Endothelial cell of umbilical vein (primary cell): ENCODE results near the gene DAPK2. TPM values are rescaled to one million over a fixed set of nuclear protein-coding genes. Genes with fewer than 3 reads are reported as not detected.

ENCODE experiments used
- BruUV-seq: library from RNA; stranded (reverse); fragments of 400-500 nt; replicated peaks from 2 replicates; lab custom pipeline; 2021; lab: Mats Ljungman, UMichigan
- CTCF ChIA-PET: fragments of 300-600, 350-600 bp; sonication (Branson Sonifier 250); formaldehyde crosslinking; loops from one replicate; lab custom pipeline; 2021; ENCODE audit warnings: antibody characterized with exemption, inconsistent platforms; lab: Charles Lee
- POLR2A ChIA-PET: fragments of 300-600, 350-600 bp; sonication (Branson Sonifier 250); formaldehyde crosslinking; loops from one replicate; lab custom pipeline; 2021; ENCODE audit warnings: antibody characterized with exemption, inconsistent platforms; lab: Charles Lee
- DNase-seq: peaks from one replicate; pipeline ENCODE4 v3.0.0-alpha.2; 2011; ENCODE audit warnings: low read depth, low spot score
- FAIRE-seq: peaks from 2 replicates; lab custom pipeline; 2011; peaks lifted over from hg19 to GRCh38; lab: Jason Lieb, UNC
- H2AFZ ChIP-seq: 2 replicates; pipeline ENCODE4 v1.6.0; 2012; ENCODE audit warnings: low read depth, low read length, control low read depth, inconsistent platforms
- H3K27ac ChIP-seq: 2 replicates; pipeline ENCODE4 v1.5.1; 2011; ENCODE audit warnings: low read depth, mild to moderate bottlenecking, control low read depth, low read length, moderate library complexity; ENCODE audit not compliant: insufficient read depth
- H3K27me3 ChIP-seq, 2 experiments: 2 replicates each; pipeline versions ENCODE4 v1.6.0 to v1.6.1; 2011; ENCODE audit warnings: low read length in 2 of 2, mixed read lengths in 1 of 2; ENCODE audit not compliant: control insufficient read depth in 2 of 2, insufficient read depth in 2 of 2
- H3K36me3 ChIP-seq, 2 experiments: 2 replicates in 1 of 2; 3 replicates in 1 of 2; pipeline ENCODE4 v1.5.1; 2011; ENCODE audit warnings: low read length in 2 of 2, mild to moderate bottlenecking in 1 of 2, moderate library complexity in 1 of 2; ENCODE audit not compliant: control insufficient read depth in 2 of 2, insufficient read depth in 2 of 2; ENCODE audit errors: extremely low read depth in 1 of 2
- H3K4me1 ChIP-seq: 3 replicates; pipeline ENCODE4 v1.5.1; 2011; ENCODE audit warnings: mild to moderate bottlenecking, low read length; ENCODE audit not compliant: control insufficient read depth, insufficient read depth; ENCODE audit errors: extremely low read depth
- H3K4me2 ChIP-seq: 2 replicates; pipeline ENCODE4 v1.6.1; 2011; ENCODE audit warnings: low read length, control low read depth, mixed read lengths; ENCODE audit not compliant: insufficient read depth
- H3K4me3 ChIP-seq, 3 experiments: fragments of 200-600 bp in 1 of 3; sonication (generic), shearing (Covaris generic) in 1 of 3; replicated peaks in 1 of 3; 2 replicates each; pipeline ENCODE4 v1.5.1; 2011 to 2016; ENCODE audit warnings: control low read depth in 3 of 3, low read length in 3 of 3, mild to moderate bottlenecking in 2 of 3, inconsistent platforms in 1 of 3, low read depth in 1 of 3, moderate library complexity in 1 of 3; ENCODE audit not compliant: insufficient read depth in 1 of 3
- H3K79me2 ChIP-seq: 2 replicates; pipeline ENCODE4 v1.6.0; 2012; ENCODE audit warnings: low read length, inconsistent platforms; ENCODE audit not compliant: control insufficient read depth, insufficient read depth
- H3K9ac ChIP-seq: replicated peaks from 2 replicates; pipeline ENCODE3; 2011; ENCODE audit warnings: low read length, control low read depth; ENCODE audit not compliant: insufficient read depth; ENCODE audit errors: extremely low read depth
- H3K9me1 ChIP-seq: replicated peaks from 3 replicates; pipeline ENCODE4 v1.6.0; 2011; ENCODE audit warnings: mild to moderate bottlenecking, low read length; ENCODE audit not compliant: control insufficient read depth, insufficient read depth; ENCODE audit errors: extremely low read depth
- H3K9me3 ChIP-seq: replicated peaks from 2 replicates; pipeline ENCODE4 v1.5.1; 2012; ENCODE audit warnings: low read length, inconsistent platforms; ENCODE audit not compliant: control insufficient read depth, insufficient read depth
- H4K20me1 ChIP-seq: replicated peaks from 2 replicates; pipeline ENCODE3; 2011; ENCODE audit warnings: mild to moderate bottlenecking, low read length; ENCODE audit not compliant: control insufficient read depth, insufficient read depth; ENCODE audit errors: extremely low read depth
- CTCF ChIP-seq, 2 donors: IDR thresholded peaks; 1 replicate in 1 of 2; 2 replicates in 1 of 2; pipeline ENCODE4 v1.5.1; 2011; ENCODE audit warnings: low read length in 2 of 2, mild to moderate bottlenecking in 2 of 2, moderate library complexity in 2 of 2, control low read depth in 1 of 2, inconsistent platforms in 1 of 2, low read depth in 1 of 2; ENCODE audit not compliant: insufficient read depth in 1 of 2; ENCODE audit errors: extremely low read depth in 1 of 2
- EZH2 ChIP-seq: IDR thresholded peaks from 2 replicates; pipeline ENCODE4 v1.6.1; 2012; ENCODE audit warnings: borderline replicate concordance, low read depth, mild to moderate bottlenecking, moderate library complexity, low read length, inconsistent platforms; ENCODE audit not compliant: severe bottlenecking
- FOS ChIP-seq: IDR thresholded peaks from 2 replicates; pipeline ENCODE4 v1.6.1; 2011; ENCODE audit warnings: mild to moderate bottlenecking, low read length, moderate library complexity, borderline replicate concordance; ENCODE audit not compliant: insufficient read depth
- GATA2 ChIP-seq: IDR thresholded peaks from 2 replicates; pipeline ENCODE4 v1.7.0; 2011; ENCODE audit warnings: low read depth, mild to moderate bottlenecking, moderate library complexity, mixed read lengths, low read length; ENCODE audit not compliant: insufficient read length, insufficient read depth
- JUN ChIP-seq: IDR thresholded peaks from 2 replicates; pipeline ENCODE4 v1.6.1; 2011; ENCODE audit warnings: borderline replicate concordance, low read depth; ENCODE audit not compliant: insufficient read length, insufficient read depth
- MAX ChIP-seq: IDR thresholded peaks from 2 replicates; pipeline ENCODE4 v1.6.1; 2011; ENCODE audit not compliant: insufficient read depth, insufficient read length
- MYC ChIP-seq: IDR thresholded peaks from one replicate; pipeline ENCODE4 v1.6.1; 2011; ENCODE audit warnings: mild to moderate bottlenecking, low read depth, low read length
- POLR2A ChIP-seq: IDR thresholded peaks from 2 replicates; pipeline ENCODE4 v1.6.1; 2012; ENCODE audit warnings: low read depth, mild to moderate bottlenecking, control low read depth, low read length
- POLR2AphosphoS5 ChIP-seq: IDR thresholded peaks from 2 replicates; pipeline ENCODE4 v1.6.1; 2012; ENCODE audit warnings: low read depth, mild to moderate bottlenecking, control low read depth, low read length, moderate library complexity; ENCODE audit not compliant: insufficient read depth
- dilution Hi-C: fragments of 300-500 bp; cut with MboI; formaldehyde crosslinking; loops from one replicate; pipeline ENCODE4 v1.15.0; 2019; ENCODE audit warnings: low sequenced_read_pairs; ENCODE audit not compliant: extremely low pct_ligation_motif_present
- intact Hi-C: fragments of 100-400 bp; cut with micrococcal nuclease; formaldehyde crosslinking; loops from one replicate; pipeline ENCODE4 v1.10.0; 2022
- polyA plus RNA-seq, 4 experiments: library from polyadenylated mRNA; depleted of rRNA in 3 of 4; stranded (reverse) in 3 of 4; unstranded in 1 of 4; fragments of >200 nt; gene quantifications; 2 replicates each; pipeline versions ENCODE4 v1.2.1 to v1.2.3, GENCODE V29; 2011 to 2012; ENCODE audit warnings: missing spikeins in 1 of 4
- total RNA-seq: library from RNA; stranded (reverse); gene quantifications from 2 replicates; pipeline ENCODE4 v1.2.3, GENCODE V29; 2021

DAPK2 gene
- total and polyA plus RNA-seq, 2 donors (not counting 3 experiments of a cell fraction or from before 2014, with no cell fraction given), result 2.8 to 6.7 TPM

GRCh38 chr15:64045774-64046420 lies 388 bp downstream of the DAPK2 start:
- no peak for DNase-seq
- peaks cover 18 to 24% of the 10 kb centered on the region in 2 experiments for H3K27me3 ChIP-seq
- H3K27ac ChIP-seq, result no peak overlapping the region
- CTCF ChIA-PET, result interaction anchor here (0.7 to 3.6 kb wide), 45 partner anchors 9 to 363 kb away, joined by 3 to 96 read pairs (median 5); no protein-coding TSS in a partner anchor
- peak overlapping the region in 2 of 3 experiments; percentile 5 to 45 for H3K4me3 ChIP-seq
- H3K9ac ChIP-seq, result peak overlapping the region; percentile 26
- H2AFZ ChIP-seq, result peak overlapping the region; percentile 65
- H3K4me1 ChIP-seq, result peaks cover 6% of the 10 kb centered on the region
- TF ChIP-seq JUN (no peak), EZH2 (peak; percentile 44)
- intact Hi-C loops, result loop anchor here (1.0 to 2.0 kb wide), 5 partner anchors 101 to 294 kb away; no protein-coding TSS in a partner anchor
- H3K4me2 ChIP-seq, result peak overlapping the region; percentile 57
- no peaks in the 10 kb centered on the region for H3K79me2 ChIP-seq
- no peak for FAIRE-seq
- no peaks in the 10 kb centered on the region for H4K20me1 ChIP-seq
- H3K9me1 ChIP-seq, result no peaks in the 10 kb centered on the region
- POLR2A ChIA-PET, result no interaction called here
- no peaks in the 10 kb centered on the region for H3K36me3 ChIP-seq
- BruUV-seq, result no TSS peak
- no peaks in the 10 kb centered on the region for H3K9me3 ChIP-seq
- dilution Hi-C loops, result no loop called here

- Histone ChIP-seq H3K4me3 (no peak overlapping the region), H2AFZ (no peak overlapping the region), H3K27me3 (peaks cover 21 to 25% of the 10 kb centered on the region in 2 experiments), H4K20me1 (no peaks in the 10 kb centered on the region), H3K4me1 (peaks cover 6% of the 10 kb centered on the region), H3K9me1 (no peaks in the 10 kb centered on the region), H3K27ac (no peak overlapping the region), H3K79me2 (no peaks in the 10 kb centered on the region), H3K36me3 (no peaks in the 10 kb centered on the region), H3K9me3 (no peaks in the 10 kb centered on the region), H3K9ac (no peak overlapping the region), H3K4me2 (no peak overlapping the region)
- POLR2A ChIA-PET, result no interaction called here
- CTCF ChIA-PET, result interaction anchor here (0.6 to 3.6 kb wide), 8 partner anchors 99 to 578 kb away, joined by 3 to 96 read pairs (median 6); no protein-coding TSS in a partner anchor
- dilution Hi-C loops, result no loop called here
- TF ChIP-seq JUN (no peak), FOS (no peak), MYC (no peak), POLR2A (no peak), POLR2AphosphoS5 (no peak), GATA2 (no peak), EZH2 (no peak), MAX (no peak), CTCF (IDR thresholded peaks at IDR 0.05; ENCODE audit: extremely low read depth in 1 of 2, insufficient read depth in 1 of 2, low read depth in 1 of 2, low read length in 2 of 2) (no peak)
- DNase-seq (no peak), FAIRE-seq (no peak)
- no TSS peak for BruUV-seq
- intact Hi-C loops, result no loop called here
Measured at GRCh38 chr15:64045101-64045435, 1.2 kb downstream of the DAPK2 start.
